ENCODE results near the gene APBB2. TPM values are rescaled to one million over a fixed set of nuclear protein-coding genes. Genes with fewer than 3 reads are reported as not detected.

Gene APBB2
- total RNA-seq, 1 donor from 2014 or later, result 23.9 TPM

GRCh38 chr4:41125558-41126311 lies 88.6 kb downstream of the APBB2 start:
- no peak for DNase-seq
- intact Hi-C loops (cut with micrococcal nuclease), result no loop called here
- no peak for ATAC-seq

- DNase-seq, result no peak
Observed at GRCh38 chr4:41124916-41125548, 89.3 kb downstream of the APBB2 start.

DNA sequence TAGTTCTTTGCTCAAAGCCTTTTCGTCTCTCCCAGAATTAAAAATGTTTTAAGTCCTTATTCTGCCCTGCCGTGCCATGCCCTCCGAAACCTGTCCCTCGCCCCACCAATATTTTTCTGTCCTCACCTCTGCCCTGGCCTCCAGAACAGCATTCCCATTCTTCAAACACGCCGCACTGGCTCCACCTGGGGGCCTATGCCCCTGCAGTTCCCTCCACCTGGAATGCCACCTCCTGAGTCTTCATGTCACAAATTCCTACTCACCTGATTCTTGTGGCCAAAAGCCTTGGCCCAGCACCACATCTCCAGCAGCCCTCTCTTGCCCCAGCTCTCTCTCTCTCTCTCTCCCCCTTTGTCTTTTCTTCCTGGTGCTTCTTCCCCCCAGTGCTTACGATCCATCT lies 91.6 kb downstream of the APBB2 start:
- DNase-seq (no peak), ATAC-seq (no peak)
- intact Hi-C loops (cut with micrococcal nuclease), result no loop called here

More at GRCh38 chr4:41124916-41125548, 89.3 kb downstream of the APBB2 start:
- intact Hi-C loops (cut with micrococcal nuclease), result no loop called here
- no peak for ATAC-seq

GRCh38 chr4:41122309-41122708 lies 92.0 kb downstream of the APBB2 start:
- ATAC-seq (no peak), DNase-seq (no peak)
- intact Hi-C loops (cut with micrococcal nuclease), result no loop called here

DNA sequence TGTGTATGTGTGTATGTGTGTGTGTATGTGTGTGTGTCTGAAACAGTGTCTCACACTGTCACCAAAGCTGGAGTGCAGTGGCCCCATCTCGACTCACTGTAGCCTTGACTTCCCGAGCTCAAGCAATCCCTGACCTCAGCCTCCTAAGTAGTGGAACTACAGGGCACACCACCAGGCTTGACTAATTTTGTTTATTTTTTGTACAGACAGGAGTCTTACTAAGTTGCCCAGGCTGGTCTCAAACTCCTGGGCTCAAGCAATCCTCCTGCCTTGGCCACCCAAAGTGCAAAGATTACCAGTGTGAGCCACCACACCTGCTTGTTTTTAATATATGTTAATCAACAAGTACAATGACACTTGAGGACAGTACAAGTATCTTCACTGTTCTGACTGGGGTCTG lies 92.4 kb downstream of the APBB2 start:
- DNase-seq (no peak), ATAC-seq (no peak)
- intact Hi-C loops (cut with micrococcal nuclease), result no loop called here

GRCh38 chr4:41120297-41121217 lies 93.8 kb downstream of the APBB2 start:
- intact Hi-C loops (cut with micrococcal nuclease), result no loop called here
- peak; percentile 88 for ATAC-seq
- DNase-seq, result peak; percentile 53

DNA sequence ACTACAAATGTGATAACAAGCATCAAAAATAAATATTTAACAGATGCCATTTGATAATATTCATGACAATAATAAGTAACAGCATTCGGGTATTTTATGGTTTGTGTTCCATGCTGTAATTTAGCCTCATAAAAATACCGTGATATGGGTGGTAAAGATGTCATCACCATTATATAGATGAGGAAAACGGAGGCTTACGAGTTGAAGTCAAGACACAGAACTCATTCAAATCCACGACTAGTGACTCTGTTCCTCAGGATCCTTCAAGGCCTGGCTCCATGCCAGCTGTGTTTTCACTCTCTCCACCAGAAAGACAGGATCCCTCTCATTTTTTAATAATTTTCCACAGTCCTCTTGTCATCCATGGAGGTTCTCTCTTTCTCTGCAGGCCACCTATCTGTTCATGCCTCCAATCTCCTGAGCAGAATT lies 94.5 kb downstream of the APBB2 start:
- DNase-seq (peak; percentile 50), ATAC-seq (peak; percentile 50)
- intact Hi-C loops (cut with micrococcal nuclease), result no loop called here

- no peak for DNase-seq
- intact Hi-C loops (cut with micrococcal nuclease), result no loop called here
- no peak for ATAC-seq
Observed at GRCh38 chr4:41111791-41112190, 102.6 kb downstream of the APBB2 start.

- no peak for DNase-seq
- no peak for ATAC-seq
- intact Hi-C loops (cut with micrococcal nuclease), result no loop called here
Observed at GRCh38 chr4:41110050-41110449, 104.3 kb downstream of the APBB2 start.

- intact Hi-C loops (cut with micrococcal nuclease), result no loop called here
- DNase-seq (no peak), ATAC-seq (no peak)
Observed at GRCh38 chr4:41108481-41108880, 105.9 kb downstream of the APBB2 start.

GRCh38 chr4:41106694-41107419 lies 107.5 kb downstream of the APBB2 start:
- no peak for DNase-seq
- peak; percentile 36 for ATAC-seq
- intact Hi-C loops (cut with micrococcal nuclease), result no loop called here

DNA sequence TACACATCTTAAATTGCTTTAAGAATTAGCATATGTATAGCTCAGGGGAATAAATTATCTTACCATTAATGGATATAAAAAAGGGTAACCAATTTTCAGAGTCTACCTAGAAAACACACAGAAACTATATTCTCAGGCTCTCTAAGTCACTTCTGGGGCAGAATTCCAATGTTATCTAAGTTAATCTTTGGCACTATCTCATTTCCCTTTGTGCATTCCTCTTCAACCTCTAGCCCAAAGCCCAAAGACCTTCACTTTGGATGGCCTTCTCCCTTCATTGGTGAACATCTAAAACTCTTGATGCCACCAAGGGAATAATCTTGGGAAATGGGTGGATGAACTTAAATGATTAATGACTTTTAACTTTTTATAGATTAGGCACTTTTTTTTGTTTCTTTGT lies 108.3 kb downstream of the APBB2 start:
- no peak for DNase-seq
- ATAC-seq, result no peak
- intact Hi-C loops (cut with micrococcal nuclease), result no loop called here

GRCh38 chr4:41104155-41104554 lies 110.2 kb downstream of the APBB2 start:
- intact Hi-C loops (cut with micrococcal nuclease), result no loop called here
- ATAC-seq, result peak; percentile 68
- DNase-seq, result no peak

- intact Hi-C loops (cut with micrococcal nuclease), result no loop called here
- ATAC-seq, result peak; percentile 38
- no peak for DNase-seq
Observed at GRCh38 chr4:41103657-41104056, 110.7 kb downstream of the APBB2 start.

- DNase-seq (no peak), ATAC-seq (no peak)
- intact Hi-C loops (cut with micrococcal nuclease), result no loop called here
Observed at GRCh38 chr4:41102414-41103092, 111.8 kb downstream of the APBB2 start.

DNA sequence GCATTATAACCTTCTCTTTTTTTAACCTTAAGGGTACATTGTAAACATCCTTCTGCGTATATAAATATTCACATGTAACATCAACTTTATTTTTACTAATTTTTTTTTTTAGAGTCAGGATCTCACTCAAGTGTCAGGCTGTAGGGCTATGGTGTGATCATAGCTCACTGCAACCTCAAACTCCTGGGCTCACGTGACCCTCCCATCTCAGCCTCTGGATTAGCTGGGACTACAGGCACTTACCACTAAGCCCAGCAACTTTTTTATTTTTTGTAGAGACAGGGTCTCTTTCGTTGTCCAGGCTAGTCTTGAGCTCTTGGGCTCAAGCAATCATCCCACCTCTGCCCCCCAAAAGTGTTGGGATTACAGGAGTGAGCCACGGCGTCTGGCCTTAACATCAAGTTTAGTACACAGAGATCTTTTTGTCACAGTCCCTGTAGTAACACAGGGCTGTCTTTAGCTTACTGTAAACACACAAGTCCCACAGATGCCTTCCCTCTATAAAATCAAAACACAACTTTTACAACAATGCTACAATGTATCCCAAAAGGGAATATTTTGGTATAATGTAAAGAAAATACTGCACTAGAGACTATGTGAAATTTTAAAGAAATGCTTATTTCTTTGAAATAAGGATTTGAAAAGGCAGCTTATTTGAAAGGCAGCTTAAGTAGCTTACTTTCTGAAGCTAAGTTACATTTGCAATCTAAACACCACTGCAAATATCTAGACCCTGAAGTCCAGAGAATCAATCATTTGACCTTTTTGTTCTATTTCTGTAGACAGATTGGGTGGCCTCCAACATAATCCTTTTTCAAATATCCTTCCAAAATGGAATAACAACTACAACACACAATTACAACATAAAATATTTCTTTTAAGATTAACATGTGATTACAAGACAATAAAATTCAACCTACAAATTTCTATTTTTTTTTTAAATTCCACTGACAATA lies 116.0 kb downstream of the APBB2 start:
- ATAC-seq (no peak), DNase-seq (no peak)
- intact Hi-C loops (cut with micrococcal nuclease), result no loop called here

DNA sequence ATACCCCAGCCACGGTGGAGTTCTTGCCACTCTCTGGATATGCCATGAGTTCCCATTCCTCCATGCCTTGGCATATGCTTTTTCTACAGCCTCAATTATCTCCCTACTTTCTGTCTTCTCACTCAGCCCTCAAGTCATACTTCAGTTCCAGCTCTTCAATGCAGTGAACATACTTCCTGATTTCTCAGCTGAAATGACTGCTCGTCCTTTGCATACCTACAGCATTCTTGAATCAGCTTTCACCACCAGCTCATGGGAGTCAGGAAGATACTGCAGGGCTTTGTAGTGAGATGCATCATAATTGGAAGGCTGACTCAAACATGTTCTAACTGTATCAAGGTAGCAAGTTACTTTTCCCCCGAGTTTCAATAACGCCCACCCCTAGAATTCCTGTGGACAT lies 118.4 kb downstream of the APBB2 start:
- intact Hi-C loops (cut with micrococcal nuclease), result no loop called here
- DNase-seq, result no peak
- ATAC-seq, result no peak

Measured in left ventricle myocardium superior (tissue), 1 donor.